IPS-18a (cell line): ENCODE data around the gene C19orf25.
"Not testable (repeated sequence)": the region's sequence is repeated elsewhere in the genome, so short reads cannot be mapped to it uniquely, and the experiment has no call there.

Source experiments
- H3K27ac ChIP-seq: one replicate; pipeline ENCODE4 v1.5.1; 2013; ENCODE audit warnings: low read length
- H3K27me3 ChIP-seq: one replicate; pipeline ENCODE4 v1.6.1; 2013; ENCODE audit warnings: mild to moderate bottlenecking, low read length; ENCODE audit not compliant: control insufficient read depth, insufficient read depth
- H3K36me3 ChIP-seq: one replicate; pipeline ENCODE4 v1.6.1; 2013; ENCODE audit warnings: low read depth, low read length; ENCODE audit not compliant: control insufficient read depth
- H3K4me1 ChIP-seq: one replicate; pipeline ENCODE4 v1.6.1; 2013; ENCODE audit warnings: low read depth, low read length; ENCODE audit not compliant: control insufficient read depth
- H3K4me3 ChIP-seq: one replicate; pipeline ENCODE4 v1.5.1; 2013; ENCODE audit warnings: low read length
- H3K9ac ChIP-seq: one replicate; pipeline ENCODE4 v1.6.1; 2013; ENCODE audit warnings: mild to moderate bottlenecking, low read length, moderate library complexity
- H3K9me3 ChIP-seq: one replicate; pipeline ENCODE4 v1.6.1; 2013; ENCODE audit warnings: low read depth, low read length; ENCODE audit not compliant: control insufficient read depth

Gene C19orf25

DNA sequence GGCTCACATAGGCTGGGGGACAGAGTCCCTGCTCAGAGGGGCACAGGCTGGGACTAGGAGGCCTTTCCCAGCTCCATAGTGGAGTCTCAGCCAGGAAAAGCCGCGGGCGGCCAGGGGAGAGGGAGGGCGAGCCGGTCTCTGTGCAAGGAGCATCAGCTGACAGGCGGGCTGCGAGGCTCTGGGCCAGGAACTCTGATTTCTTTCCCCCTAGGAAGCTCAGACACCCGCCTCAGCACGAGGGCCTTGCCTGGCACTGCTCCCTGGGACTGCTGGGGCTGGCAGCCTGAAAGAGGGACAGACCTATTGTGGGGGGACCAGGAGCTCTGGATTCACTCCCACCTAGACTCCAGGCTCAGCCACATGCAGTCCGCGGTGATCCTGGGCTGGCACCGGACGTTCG, 42.6 kb upstream of the C19orf25 start:
- no peak overlapping the region for H3K27ac ChIP-seq
- peaks cover 46% of the 10 kb centered on the region for H3K27me3 ChIP-seq
- no peak overlapping the region for H3K4me3 ChIP-seq
- H3K36me3 ChIP-seq, result no peaks in the 10 kb centered on the region
- no peak overlapping the region for H3K9ac ChIP-seq
- H3K9me3 ChIP-seq, result no peaks in the 10 kb centered on the region
- H3K4me1 ChIP-seq, result no peaks in the 10 kb centered on the region

- Histone ChIP-seq H3K27me3 (peaks cover 34% of the 10 kb centered on the region), H3K4me1 (no peaks in the 10 kb centered on the region), H3K27ac (no peak overlapping the region), H3K9me3 (no peaks in the 10 kb centered on the region), H3K4me3 (no peak overlapping the region), H3K9ac (no peak overlapping the region), H3K36me3 (no peaks in the 10 kb centered on the region)
These were observed 41.3 kb upstream of the C19orf25 start for GRCh38 chr19:1520203-1520780.

- not testable (repeated sequence) for H3K36me3 ChIP-seq, H3K4me1 ChIP-seq, H3K9ac ChIP-seq, H3K9me3 ChIP-seq, H3K27ac ChIP-seq, H3K4me3 ChIP-seq
- H3K27me3 ChIP-seq, result peaks cover 34% of the 10 kb centered on the region
These were observed 40.8 kb upstream of the C19orf25 start for GRCh38 chr19:1519802-1520201.

GRCh38 chr19:1518471-1518870, 39.5 kb upstream of the C19orf25 start:
- H3K27me3 ChIP-seq, result peaks cover 34% of the 10 kb centered on the region
- H3K9me3 ChIP-seq, result no peaks in the 10 kb centered on the region
- H3K36me3 ChIP-seq, result no peaks in the 10 kb centered on the region
- H3K9ac ChIP-seq, result no peak overlapping the region
- no peak overlapping the region for H3K4me3 ChIP-seq
- H3K27ac ChIP-seq, result no peak overlapping the region
- H3K4me1 ChIP-seq, result no peaks in the 10 kb centered on the region

- H3K27me3 ChIP-seq, result peaks cover 36% of the 10 kb centered on the region
- no peaks in the 10 kb centered on the region for H3K36me3 ChIP-seq
- no peak overlapping the region for H3K4me3 ChIP-seq
- H3K27ac ChIP-seq, result no peak overlapping the region
- no peaks in the 10 kb centered on the region for H3K9me3 ChIP-seq
- H3K4me1 ChIP-seq, result no peaks in the 10 kb centered on the region
- no peak overlapping the region for H3K9ac ChIP-seq
These were observed 37.4 kb upstream of the C19orf25 start for GRCh38 chr19:1516395-1516753.

- Histone ChIP-seq H3K36me3 (no peaks in the 10 kb centered on the region), H3K27me3 (peaks cover 48% of the 10 kb centered on the region), H3K9ac (no peak overlapping the region), H3K9me3 (no peaks in the 10 kb centered on the region), H3K27ac (no peak overlapping the region), H3K4me1 (no peaks in the 10 kb centered on the region), H3K4me3 (no peak overlapping the region)
These were observed 36.1 kb upstream of the C19orf25 start for GRCh38 chr19:1514986-1515721.

GRCh38 chr19:1514295-1514661, 35.3 kb upstream of the C19orf25 start:
- no peaks in the 10 kb centered on the region for H3K4me1 ChIP-seq
- no peak overlapping the region for H3K4me3 ChIP-seq
- peaks cover 56% of the 10 kb centered on the region for H3K27me3 ChIP-seq
- H3K36me3 ChIP-seq, result no peaks in the 10 kb centered on the region
- no peak overlapping the region for H3K9ac ChIP-seq
- no peaks in the 10 kb centered on the region for H3K9me3 ChIP-seq
- no peak overlapping the region for H3K27ac ChIP-seq

GRCh38 chr19:1513499-1514294, 34.7 kb upstream of the C19orf25 start:
- Histone ChIP-seq H3K27ac (no peak overlapping the region), H3K36me3 (no peaks in the 10 kb centered on the region), H3K4me1 (no peaks in the 10 kb centered on the region), H3K9ac (no peak overlapping the region), H3K27me3 (peaks cover 58% of the 10 kb centered on the region), H3K9me3 (no peaks in the 10 kb centered on the region), H3K4me3 (no peak overlapping the region)

GRCh38 chr19:1512671-1513498, 33.9 kb upstream of the C19orf25 start, which contains the start of gene ADAMTSL5:
ADAMTSL5 (minus strand) TSS chr19:1513019; CDS start chr19:1510943, 2,076 bp downstream.
- H3K4me3 ChIP-seq, result no peak within 1 kb of the TSS
- no peaks in the 10 kb centered on the region for H3K36me3 ChIP-seq
- H3K27ac ChIP-seq, result no peak within 1 kb of the TSS
- no peak within 1 kb of the TSS for H3K9ac ChIP-seq
- H3K4me1 ChIP-seq, result no peaks in the 10 kb centered on the region
- H3K9me3 ChIP-seq, result no peaks in the 10 kb centered on the region
- H3K27me3 ChIP-seq, result peaks cover 58% of the 10 kb centered on the region

- Histone ChIP-seq H3K27me3 (peaks cover 58% of the 10 kb centered on the region), H3K36me3 (no peaks in the 10 kb centered on the region), H3K4me1 (no peaks in the 10 kb centered on the region), H3K9ac (no peak overlapping the region), H3K9me3 (no peaks in the 10 kb centered on the region), H3K4me3 (no peak overlapping the region), H3K27ac (no peak overlapping the region)
These were observed 32.6 kb upstream of the C19orf25 start for GRCh38 chr19:1511318-1512317.
